ENCODE data around the gene WDR90. TPM values are rescaled to one million over a fixed set of nuclear protein-coding genes. Genes with fewer than 3 reads are reported as not detected.

The WDR90 gene
- total and polyA plus RNA-seq, 2 of the 13 experiments (the other 11 are each of a cell fraction or from before 2014, with no cell fraction given): 14.9 to 28.9 TPM

GRCh38 chr16:679814-680624, 30.9 kb downstream of the WDR90 start, which contains the start of gene STUB1 (continued):
- TF ChIP-seq ZNF142 (CRISPR knock-in tag; IDR thresholded peaks at IDR 0.05): no peak; the same call in 1 of the 2 replicates
- no peak for TF ChIP-seq AKAP8 (CRISPR knock-in tag; IDR thresholded peaks at IDR 0.05)
- TF ChIP-seq HHEX (CRISPR knock-in tag; IDR thresholded peaks at IDR 0.05): no peak
- TF ChIP-seq HDAC1 (CRISPR knock-in tag; IDR thresholded peaks at IDR 0.05): no peak
- no peak for TF ChIP-seq NFRKB (IDR thresholded peaks at IDR 0.05)
- no peak for TF ChIP-seq ZNF530 (CRISPR knock-in tag; IDR thresholded peaks at IDR 0.05; ENCODE audit: low read depth)
- TF ChIP-seq, protein P1, sequence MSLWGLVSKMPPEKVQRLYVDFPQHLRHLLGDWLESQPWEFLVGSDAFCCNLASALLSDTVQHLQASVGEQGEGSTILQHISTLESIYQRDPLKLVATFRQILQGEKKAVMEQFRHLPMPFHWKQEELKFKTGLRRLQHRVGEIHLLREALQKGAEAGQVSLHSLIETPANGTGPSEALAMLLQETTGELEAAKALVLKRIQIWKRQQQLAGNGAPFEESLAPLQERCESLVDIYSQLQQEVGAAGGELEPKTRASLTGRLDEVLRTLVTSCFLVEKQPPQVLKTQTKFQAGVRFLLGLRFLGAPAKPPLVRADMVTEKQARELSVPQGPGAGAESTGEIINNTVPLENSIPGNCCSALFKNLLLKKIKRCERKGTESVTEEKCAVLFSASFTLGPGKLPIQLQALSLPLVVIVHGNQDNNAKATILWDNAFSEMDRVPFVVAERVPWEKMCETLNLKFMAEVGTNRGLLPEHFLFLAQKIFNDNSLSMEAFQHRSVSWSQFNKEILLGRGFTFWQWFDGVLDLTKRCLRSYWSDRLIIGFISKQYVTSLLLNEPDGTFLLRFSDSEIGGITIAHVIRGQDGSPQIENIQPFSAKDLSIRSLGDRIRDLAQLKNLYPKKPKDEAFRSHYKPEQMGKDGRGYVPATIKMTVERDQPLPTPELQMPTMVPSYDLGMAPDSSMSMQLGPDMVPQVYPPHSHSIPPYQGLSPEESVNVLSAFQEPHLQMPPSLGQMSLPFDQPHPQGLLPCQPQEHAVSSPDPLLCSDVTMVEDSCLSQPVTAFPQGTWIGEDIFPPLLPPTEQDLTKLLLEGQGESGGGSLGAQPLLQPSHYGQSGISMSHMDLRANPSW (CRISPR knock-in tag; IDR thresholded peaks at IDR 0.05; ENCODE audit: borderline replicate concordance): no peak
- TF ChIP-seq SP4 (CRISPR knock-in tag; IDR thresholded peaks at IDR 0.05): peak; percentile 76; the same call in 1 of the 2 replicates
- TF ChIP-seq HNRNPUL1 (IDR thresholded peaks at IDR 0.05; ENCODE audit: low read depth, low read length): no peak
- peak; percentile 86 for TF ChIP-seq GABPB1 (CRISPR knock-in tag; IDR thresholded peaks at IDR 0.05)
- no peak for TF ChIP-seq ARNT2 (CRISPR knock-in tag; IDR thresholded peaks at IDR 0.05; ENCODE audit: low read depth)
- TF ChIP-seq, protein P2, sequence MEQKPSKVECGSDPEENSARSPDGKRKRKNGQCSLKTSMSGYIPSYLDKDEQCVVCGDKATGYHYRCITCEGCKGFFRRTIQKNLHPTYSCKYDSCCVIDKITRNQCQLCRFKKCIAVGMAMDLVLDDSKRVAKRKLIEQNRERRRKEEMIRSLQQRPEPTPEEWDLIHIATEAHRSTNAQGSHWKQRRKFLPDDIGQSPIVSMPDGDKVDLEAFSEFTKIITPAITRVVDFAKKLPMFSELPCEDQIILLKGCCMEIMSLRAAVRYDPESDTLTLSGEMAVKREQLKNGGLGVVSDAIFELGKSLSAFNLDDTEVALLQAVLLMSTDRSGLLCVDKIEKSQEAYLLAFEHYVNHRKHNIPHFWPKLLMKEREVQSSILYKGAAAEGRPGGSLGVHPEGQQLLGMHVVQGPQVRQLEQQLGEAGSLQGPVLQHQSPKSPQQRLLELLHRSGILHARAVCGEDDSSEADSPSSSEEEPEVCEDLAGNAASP (CRISPR knock-in tag; IDR thresholded peaks at IDR 0.05; ENCODE audit: borderline replicate concordance): no peak
- no peak for TF ChIP-seq ZNF75D (CRISPR knock-in tag; IDR thresholded peaks at IDR 0.05; ENCODE audit: borderline replicate concordance)
- TF ChIP-seq TFDP1 (CRISPR knock-in tag; IDR thresholded peaks at IDR 0.05; ENCODE audit: borderline replicate concordance): 0 out of 2 replicates have a peak, but pooled peaks have one; percentile 22
- TF ChIP-seq POLR2G (IDR thresholded peaks at IDR 0.05; ENCODE audit: low read depth, low read length): peak; percentile 63
- no peak for TF ChIP-seq TEAD2 (CRISPR knock-in tag; IDR thresholded peaks at IDR 0.05)
- peak; percentile 69 for TF ChIP-seq ZFX (CRISPR knock-in tag; IDR thresholded peaks at IDR 0.05; ENCODE audit: low read depth)
